ENCODE data around the gene HACD1. TPM values are rescaled to one million over a fixed set of nuclear protein-coding genes. Genes with fewer than 3 reads are reported as not detected.

HACD1 gene, protein sequence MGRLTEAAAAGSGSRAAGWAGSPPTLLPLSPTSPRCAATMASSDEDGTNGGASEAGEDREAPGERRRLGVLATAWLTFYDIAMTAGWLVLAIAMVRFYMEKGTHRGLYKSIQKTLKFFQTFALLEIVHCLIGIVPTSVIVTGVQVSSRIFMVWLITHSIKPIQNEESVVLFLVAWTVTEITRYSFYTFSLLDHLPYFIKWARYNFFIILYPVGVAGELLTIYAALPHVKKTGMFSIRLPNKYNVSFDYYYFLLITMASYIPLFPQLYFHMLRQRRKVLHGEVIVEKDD
- 10 to 100 TPM in 1 of 3 donors, 1 to 10 TPM in 2; 2.8 to 33.8 (median 6.3) TPM for total RNA-seq
- long read RNA-seq, donor 1, partial matches to known transcripts = 1 of 5 reads
- long read RNA-seq, donor 1, other reads (novel, unspliced or antisense) = 4 of 5 reads
- long read RNA-seq, donor 2 = 0 reads

DNA sequence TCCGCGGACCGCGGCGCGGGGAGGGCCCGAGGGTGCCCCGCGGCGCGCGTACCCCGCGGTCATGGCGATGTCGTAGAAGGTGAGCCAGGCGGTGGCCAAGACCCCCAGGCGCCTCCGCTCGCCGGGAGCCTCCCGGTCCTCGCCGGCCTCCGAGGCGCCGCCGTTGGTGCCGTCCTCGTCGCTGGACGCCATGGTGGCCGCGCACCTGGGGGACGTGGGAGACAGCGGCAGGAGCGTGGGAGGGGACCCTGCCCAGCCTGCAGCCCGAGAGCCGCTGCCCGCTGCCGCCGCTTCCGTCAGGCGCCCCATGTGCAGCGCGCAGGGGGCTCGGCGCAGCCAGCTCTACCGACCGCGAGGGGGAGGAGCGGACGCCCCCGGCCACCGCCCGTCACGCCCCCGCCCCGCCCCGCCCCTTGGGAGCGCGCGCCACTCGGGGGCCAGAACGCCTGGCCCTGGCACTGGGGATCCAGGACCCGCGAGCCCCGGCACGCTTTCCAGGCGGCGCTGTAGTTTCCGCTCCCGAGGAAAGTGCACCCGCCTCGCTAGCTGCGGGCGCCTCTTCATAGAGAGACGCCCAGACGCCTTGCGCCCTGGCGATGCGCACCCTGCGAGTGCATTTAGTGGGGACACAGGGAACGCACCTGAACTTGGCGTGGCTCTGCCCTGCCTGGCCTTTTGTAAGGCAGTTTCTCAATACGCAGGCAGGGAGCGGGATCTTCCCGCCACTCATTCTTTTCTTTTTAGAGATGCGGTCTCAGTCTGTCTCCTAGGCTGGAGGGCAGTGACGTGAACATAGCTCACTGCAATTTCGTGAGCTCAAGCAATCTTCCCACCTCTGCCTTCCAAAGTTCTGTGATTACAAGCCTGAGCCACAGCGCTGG lies at the start of gene HACD1:
Gene HACD1, minus strand, starts transcription at position 344 of the 881 bp plus-strand sequence. Its CDS starts 35 bp downstream, at position 309.
- intact Hi-C loops (cut with DNase I, micrococcal nuclease) = no loop called here
- no peaks in the 10 kb centered on the region for H3K36me3 ChIP-seq (ENCODE audit: low read depth)
- peak within 1 kb of the TSS; percentile 46 for H3K4me3 ChIP-seq
- TF ChIP-seq, protein P1, sequence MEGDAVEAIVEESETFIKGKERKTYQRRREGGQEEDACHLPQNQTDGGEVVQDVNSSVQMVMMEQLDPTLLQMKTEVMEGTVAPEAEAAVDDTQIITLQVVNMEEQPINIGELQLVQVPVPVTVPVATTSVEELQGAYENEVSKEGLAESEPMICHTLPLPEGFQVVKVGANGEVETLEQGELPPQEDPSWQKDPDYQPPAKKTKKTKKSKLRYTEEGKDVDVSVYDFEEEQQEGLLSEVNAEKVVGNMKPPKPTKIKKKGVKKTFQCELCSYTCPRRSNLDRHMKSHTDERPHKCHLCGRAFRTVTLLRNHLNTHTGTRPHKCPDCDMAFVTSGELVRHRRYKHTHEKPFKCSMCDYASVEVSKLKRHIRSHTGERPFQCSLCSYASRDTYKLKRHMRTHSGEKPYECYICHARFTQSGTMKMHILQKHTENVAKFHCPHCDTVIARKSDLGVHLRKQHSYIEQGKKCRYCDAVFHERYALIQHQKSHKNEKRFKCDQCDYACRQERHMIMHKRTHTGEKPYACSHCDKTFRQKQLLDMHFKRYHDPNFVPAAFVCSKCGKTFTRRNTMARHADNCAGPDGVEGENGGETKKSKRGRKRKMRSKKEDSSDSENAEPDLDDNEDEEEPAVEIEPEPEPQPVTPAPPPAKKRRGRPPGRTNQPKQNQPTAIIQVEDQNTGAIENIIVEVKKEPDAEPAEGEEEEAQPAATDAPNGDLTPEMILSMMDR (IDR thresholded peaks at IDR 0.05) = no peak
- ATAC-seq = peak; percentile 86
- H3K4me1 ChIP-seq (ENCODE audit: low read depth) = peaks cover 10% of the 10 kb centered on the region
- peak; percentile 64 to 78 (median 74) for DNase-seq
- H3K9me3 ChIP-seq = no peaks in the 10 kb centered on the region

DNA sequence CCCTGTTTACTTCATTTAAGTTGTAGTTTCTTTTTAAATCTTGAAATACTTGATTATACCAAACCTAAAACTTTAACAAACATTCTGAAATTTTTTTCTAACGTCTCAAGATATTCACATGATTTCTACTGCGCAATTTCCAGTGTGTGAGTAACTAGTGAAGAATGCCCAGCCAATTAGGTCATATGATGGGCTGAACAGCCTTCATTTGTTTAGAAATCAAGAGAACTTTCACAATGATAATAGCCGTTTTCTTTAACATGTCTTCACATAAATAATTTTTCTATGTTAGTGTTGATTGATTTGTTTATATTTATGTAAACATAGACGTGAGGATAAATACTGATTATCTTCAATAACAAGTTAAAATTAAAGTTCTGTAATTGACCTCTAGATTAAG lies 48.6 kb upstream of the HACD1 start:
- DNase-seq = no peak

DNA sequence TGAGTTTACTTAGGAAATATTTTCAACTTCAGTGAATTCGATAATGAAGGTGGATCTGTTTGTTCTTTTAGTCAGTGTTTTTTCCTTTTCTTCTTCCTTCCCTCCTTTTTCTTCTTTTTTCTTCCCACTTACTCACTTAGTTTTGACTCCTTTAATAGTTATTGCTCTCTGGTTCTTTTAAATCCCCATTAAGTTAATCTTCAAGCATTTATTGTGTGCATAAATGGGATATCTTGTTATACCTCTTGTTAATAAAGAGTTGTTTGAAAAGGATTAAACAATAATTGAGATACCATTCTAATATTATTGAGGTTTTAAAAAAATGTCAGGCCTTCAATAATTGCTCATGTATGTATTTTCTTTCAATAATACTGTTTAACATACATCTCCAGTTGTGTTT lies 46.3 kb upstream of the HACD1 start:
- no peak for ATAC-seq
- intact Hi-C loops (cut with DNase I, micrococcal nuclease) = no loop called here

More for the DNA sequence above, 48.6 kb upstream of the HACD1 start:
- intact Hi-C loops (cut with DNase I, micrococcal nuclease) = no loop called here
- no peak for ATAC-seq
- Histone ChIP-seq H3K9me3 (no peaks in the 10 kb centered on the region), H3K4me1 (ENCODE audit: low read depth) (no peaks in the 10 kb centered on the region), H3K36me3 (ENCODE audit: low read depth) (no peaks in the 10 kb centered on the region), H3K4me3 (no peak overlapping the region)
- TF ChIP-seq, protein P1 (IDR thresholded peaks at IDR 0.05) = no peak

DNA sequence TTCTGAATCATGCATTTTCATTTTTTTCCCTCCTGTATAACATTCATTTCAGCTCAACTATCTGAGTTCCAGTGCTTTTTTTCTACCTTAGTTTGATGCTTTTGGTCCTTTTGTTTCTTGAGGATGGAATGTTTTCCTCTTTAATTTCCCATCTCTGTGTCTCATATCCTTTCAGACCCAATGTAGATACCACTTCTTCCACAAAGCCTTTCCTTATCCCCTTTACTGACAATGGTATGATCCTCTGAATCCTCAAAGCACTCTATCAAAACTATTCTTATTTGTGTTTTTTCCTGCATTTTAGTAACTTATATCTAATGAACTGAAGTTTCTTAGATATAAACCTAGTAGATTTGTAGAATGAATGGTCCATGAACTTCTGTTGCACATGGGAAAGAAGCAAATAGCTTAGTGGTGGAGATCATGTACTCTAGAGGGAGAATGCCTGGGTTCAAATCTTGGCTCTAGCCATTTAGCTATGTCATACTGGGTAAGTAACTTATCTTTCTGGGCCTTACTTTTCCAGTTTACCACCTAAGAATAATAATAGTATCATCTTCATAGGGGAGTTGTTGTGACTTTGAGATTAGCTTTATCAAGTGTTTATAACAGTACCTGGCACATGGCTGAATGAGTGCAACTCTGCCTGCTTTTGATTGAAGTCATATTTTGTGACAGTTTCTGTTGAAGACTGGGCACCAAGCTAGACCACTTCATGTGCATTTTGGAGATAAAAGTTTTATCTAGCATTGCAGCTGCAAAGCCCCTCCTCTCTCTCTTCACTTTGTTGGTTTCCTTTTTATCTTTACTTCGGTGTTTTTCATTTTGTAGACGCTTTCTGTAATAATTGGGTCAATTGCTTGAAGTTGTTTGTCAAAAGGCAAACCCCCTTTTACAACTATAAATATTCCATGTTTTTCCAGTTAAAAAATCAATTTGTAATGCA lies 45.3 kb upstream of the HACD1 start:
- no peaks in the 10 kb centered on the region for H3K9me3 ChIP-seq
- TF ChIP-seq, protein P1 (IDR thresholded peaks at IDR 0.05) = no peak
- no peaks in the 10 kb centered on the region for H3K36me3 ChIP-seq (ENCODE audit: low read depth)
- DNase-seq (no peak), ATAC-seq (no peak)
- intact Hi-C loops (cut with DNase I, micrococcal nuclease) = no loop called here
- H3K4me3 ChIP-seq = no peak overlapping the region
- H3K4me1 ChIP-seq (ENCODE audit: low read depth) = no peaks in the 10 kb centered on the region

More for the DNA sequence above, 46.3 kb upstream of the HACD1 start:
- no peak for DNase-seq
- TF ChIP-seq, protein P1 (IDR thresholded peaks at IDR 0.05) = no peak
- Histone ChIP-seq H3K9me3 (no peaks in the 10 kb centered on the region), H3K36me3 (ENCODE audit: low read depth) (no peaks in the 10 kb centered on the region), H3K4me3 (no peak overlapping the region), H3K4me1 (ENCODE audit: low read depth) (no peaks in the 10 kb centered on the region)

DNA sequence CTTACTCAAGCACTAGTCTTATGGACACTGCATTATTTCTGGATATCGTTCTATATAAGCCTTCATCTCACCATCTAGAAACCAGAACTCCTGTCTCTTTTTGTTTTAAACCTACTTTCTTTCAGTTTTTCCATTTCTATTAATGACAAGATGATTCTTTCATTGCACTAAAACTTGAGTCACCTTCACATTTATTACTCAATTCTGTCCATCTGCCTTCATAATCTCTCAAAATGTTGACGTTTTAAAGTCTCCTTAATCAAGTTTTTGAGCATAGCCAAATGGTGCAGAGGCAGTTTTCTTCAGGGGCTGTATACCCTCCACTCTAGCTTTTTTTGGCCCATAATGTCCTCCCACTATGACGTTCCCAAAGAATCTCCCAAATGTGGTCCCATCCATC lies 44.3 kb upstream of the HACD1 start:
- TF ChIP-seq, protein P1 (IDR thresholded peaks at IDR 0.05) = no peak
- Histone ChIP-seq H3K4me3 (no peak overlapping the region), H3K9me3 (no peaks in the 10 kb centered on the region), H3K36me3 (ENCODE audit: low read depth) (no peaks in the 10 kb centered on the region), H3K4me1 (ENCODE audit: low read depth) (no peaks in the 10 kb centered on the region)
- no peak for ATAC-seq
- no peak for DNase-seq
- intact Hi-C loops (cut with DNase I, micrococcal nuclease) = no loop called here
